ENCODE data around the gene TAF3.

The TAF3 gene

GRCh38 chr10:7887174-7887816 lies 69.0 kb downstream of the TAF3 start:
- CTCF ChIA-PET = interaction anchor here (0.6 to 0.7 kb wide), 3 partner anchors 68 to 360 kb away, joined by 3 to 5 read pairs (median 4); no protein-coding TSS in a partner anchor
- POLR2A ChIA-PET = interaction anchor here (1.2 kb wide), 1 partner anchor 163 kb away, joined by 3 read pairs; no protein-coding TSS in a partner anchor
- no peaks in the 10 kb centered on the region for H3K9me3 ChIP-seq (ENCODE audit: control insufficient read depth, insufficient read depth, low read depth, low read length)
- no peak overlapping the region for H3K4me3 ChIP-seq (ENCODE audit: low read depth, low read length)
- no peaks in the 10 kb centered on the region for H3K36me3 ChIP-seq (ENCODE audit: control insufficient read depth in 2 of 2, insufficient read depth in 1 of 2, low read length in 2 of 2)
- no peak overlapping the region for H3K27ac ChIP-seq (ENCODE audit: extremely low read depth, low read depth, low read length)
- peaks cover 16% of the 10 kb centered on the region for H3K4me1 ChIP-seq (ENCODE audit: control insufficient read depth, insufficient read depth, low read length)
- no peak for TF ChIP-seq ZNF391 (tag by site-specific recombination; IDR thresholded peaks at IDR 0.05; ENCODE audit: borderline replicate concordance, low read depth)
- TF ChIP-seq ZNF324 (tag by site-specific recombination; IDR thresholded peaks at IDR 0.05) = no peak
- TF ChIP-seq ZNF18 (tag by site-specific recombination; IDR thresholded peaks at IDR 0.05) = peak; percentile 84
- TF ChIP-seq PRDM1 (tag by site-specific recombination; IDR thresholded peaks at IDR 0.05) = peak; percentile 32; the same call in 1 of the 2 replicates
- no peak for TF ChIP-seq ZNF555 (tag by site-specific recombination; conservative IDR thresholded peaks at IDR 0.05)
- no peak for TF ChIP-seq ZNF335 (tag by site-specific recombination; conservative IDR thresholded peaks at IDR 0.05)
- TF ChIP-seq ZSCAN18 (tag by site-specific recombination; IDR thresholded peaks at IDR 0.05) = no peak
- no peak for TF ChIP-seq ZNF2 (tag by site-specific recombination; IDR thresholded peaks at IDR 0.05)
- TF ChIP-seq ZNF221 (tag by site-specific recombination; IDR thresholded peaks at IDR 0.05; ENCODE audit: borderline replicate concordance) = no peak
- TF ChIP-seq BCL11A (tag by site-specific recombination; IDR thresholded peaks at IDR 0.05; ENCODE audit: low read depth) = no peak
- no peak for TF ChIP-seq ZNF404 (tag by site-specific recombination; IDR thresholded peaks at IDR 0.05)
- peak; percentile 28; the same call in 1 of the 2 replicates for TF ChIP-seq ZBTB17 (tag by site-specific recombination; IDR thresholded peaks at IDR 0.05)
- TF ChIP-seq ZNF266 (tag by site-specific recombination; IDR thresholded peaks at IDR 0.05; ENCODE audit: low read depth) = no peak
- TF ChIP-seq ZNF26 (tag by site-specific recombination; IDR thresholded peaks at IDR 0.05) = no peak
- no peak for TF ChIP-seq ZNF133 (tag by site-specific recombination; IDR thresholded peaks at IDR 0.05)
- no peak for TF ChIP-seq OSR2 (tag by site-specific recombination; IDR thresholded peaks at IDR 0.05)
- no peak for TF ChIP-seq ZFP41 (tag by site-specific recombination; IDR thresholded peaks at IDR 0.05; ENCODE audit: borderline replicate concordance)
- TF ChIP-seq ZNF274 (IDR thresholded peaks at IDR 0.05; ENCODE audit: low read length) = no peak
- TF ChIP-seq ZNF274 (tag by site-specific recombination; IDR thresholded peaks at IDR 0.05; ENCODE audit: borderline replicate concordance) = no peak
- no peak for TF ChIP-seq ZNF530 (tag by site-specific recombination; IDR thresholded peaks at IDR 0.05; ENCODE audit: low read depth)
- TF ChIP-seq EGR2 (tag by site-specific recombination; IDR thresholded peaks at IDR 0.05; ENCODE audit: low read depth) = no peak
- TF ChIP-seq SP2 (tag by site-specific recombination; IDR thresholded peaks at IDR 0.05) = no peak
- no peak for TF ChIP-seq ZNF302 (tag by site-specific recombination; IDR thresholded peaks at IDR 0.05; ENCODE audit: low read depth)
- no peak for TF ChIP-seq REPIN1 (tag by site-specific recombination; IDR thresholded peaks at IDR 0.05; ENCODE audit: low read depth)
- no peak for TF ChIP-seq HIC1 (tag by site-specific recombination; IDR thresholded peaks at IDR 0.05)
- TF ChIP-seq KLF17 (tag by site-specific recombination; IDR thresholded peaks at IDR 0.05) = no peak
- TF ChIP-seq ZBTB44 (tag by site-specific recombination; IDR thresholded peaks at IDR 0.05) = 0 out of 2 replicates have a peak, but pooled peaks have one; percentile 8
- TF ChIP-seq ZNF776 (tag by site-specific recombination; IDR thresholded peaks at IDR 0.05; ENCODE audit: borderline replicate concordance) = no peak
- TF ChIP-seq ZNF426 (tag by site-specific recombination; IDR thresholded peaks at IDR 0.05) = no peak

All from HEK293 (cell line).